Gastroesophageal sphincter (tissue), 4 donors: ENCODE measurements around the gene LRRC43. TPM values are rescaled to one million over a fixed set of nuclear protein-coding genes. Genes with fewer than 3 reads are reported as not detected.

ENCODE experiments used
- ATAC-seq: fragments of 150-250 bp; one replicate; pipeline ENCODE4 v1.9.1; 2016; ENCODE audit warnings: mild to moderate bottlenecking, moderate library complexity
- H3K27ac ChIP-seq, 4 donors: fragments of 200-600 bp; sonication (generic) in 3 of 4; 1 replicate in 3 of 4; 2 replicates in 1 of 4; pipeline ENCODE4 v1.5.1; 2016 to 2019
- H3K27me3 ChIP-seq: fragments of 200-600 bp; sonication (generic); one replicate; pipeline ENCODE4 v1.5.1; 2019
- H3K36me3 ChIP-seq, 2 donors: fragments of 200-600 bp; sonication (generic); one replicate each; pipeline ENCODE4 v1.5.1; 2019; ENCODE audit warnings: control low read depth in 1 of 2
- H3K4me1 ChIP-seq, 3 donors: fragments of 200-600 bp; sonication (generic); 1 replicate in 2 of 3; 2 replicates in 1 of 3; pipeline ENCODE4 v1.5.1; 2016 to 2019; ENCODE audit warnings: control low read depth in 2 of 3
- H3K4me3 ChIP-seq, 2 donors: fragments of 200-600 bp; sonication (generic); one replicate each; pipeline ENCODE4 v1.5.1; 2019; ENCODE audit warnings: mild to moderate bottlenecking in 1 of 2, moderate library complexity in 1 of 2
- H3K9me3 ChIP-seq, 3 donors: fragments of 200-600 bp; sonication (generic); one replicate each; pipeline ENCODE4 v1.5.1; 2017 to 2019; ENCODE audit warnings: control low read depth in 2 of 3
- CTCF ChIP-seq, 4 experiments: fragments of 200-600 bp in 2 of 4; fragments of 450-650 bp in 2 of 4; sonication (generic) in 1 of 4; IDR thresholded peaks; one replicate each; pipeline ENCODE4 v1.5.1; 2017 to 2019; ENCODE audit warnings: antibody characterized with exemption in 4 of 4, mild to moderate bottlenecking in 2 of 4, moderate library complexity in 2 of 4
- EP300 ChIP-seq: sonication (generic); formaldehyde crosslinking; IDR thresholded peaks from one replicate; pipeline ENCODE4 v1.6.1; 2017; ENCODE audit warnings: antibody characterized with exemption, mild to moderate bottlenecking
- POLR2A ChIP-seq, 2 donors: fragments of 450-650 bp; IDR thresholded peaks; one replicate each; pipeline ENCODE4 v1.6.1; 2017; ENCODE audit warnings: antibody characterized with exemption in 2 of 2, mild to moderate bottlenecking in 2 of 2, moderate library complexity in 1 of 2
- POLR2AphosphoS5 ChIP-seq: sonication (generic); formaldehyde crosslinking; IDR thresholded peaks from one replicate; pipeline ENCODE4 v1.6.1; 2017; ENCODE audit warnings: antibody characterized with exemption
- WGBS, 2 donors: methylation state at CpG; one replicate each; pipeline ENCODE4 v1.1.5; 2018; ENCODE audit warnings: low coverage in 1 of 2; 5-methylcytosine and 5-hydroxymethylcytosine counted together
- total RNA-seq, 4 donors: library from RNA; depleted of rRNA; stranded (reverse); fragments of >200 nt; gene quantifications; one replicate each; pipeline ENCODE4 v1.1.0, GENCODE V29; 2016

The LRRC43 gene
- total RNA-seq, 4 donors from 2014 or later: 1.5 to 9.8 (median 3.6) TPM

GRCh38 chr12:122145505-122146330, 37.2 kb upstream of the LRRC43 start:
- Histone ChIP-seq H3K36me3 (peaks cover 0 to 51% of the 10 kb centered on the region in 2 donors), H3K9me3 (no peaks in the 10 kb centered on the region), H3K4me1 (peaks cover 0 to 8% (median 0%) of the 10 kb centered on the region in 3 donors), H3K27ac (no peak overlapping the region), H3K4me3 (no peak overlapping the region), H3K27me3 (no peaks in the 10 kb centered on the region)
- 60 to 93% methylated on average over 1 to 3 of the region's 23 CpGs for WGBS, 2 donors
- no peak for ATAC-seq
- TF ChIP-seq CTCF (IDR thresholded peaks at IDR 0.05) (no peak), POLR2AphosphoS5 (no peak), POLR2A (IDR thresholded peaks at IDR 0.05) (no peak), EP300 (no peak)

GRCh38 chr12:122147514-122148290, 35.2 kb upstream of the LRRC43 start:
- 78 to 87% methylated on average over 6 to 9 of the region's 21 CpGs for WGBS, 2 donors
- Histone ChIP-seq H3K27me3 (no peaks in the 10 kb centered on the region), H3K36me3 (peaks cover 0 to 32% of the 10 kb centered on the region in 2 donors), H3K9me3 (no peaks in the 10 kb centered on the region), H3K4me3 (no peak overlapping the region), H3K4me1 (peaks cover 0 to 8% (median 0%) of the 10 kb centered on the region in 3 donors), H3K27ac (peak overlapping the region in 1 of 4 donors; percentile 3)
- TF ChIP-seq CTCF (IDR thresholded peaks at IDR 0.05): no peak
- no peak for TF ChIP-seq POLR2AphosphoS5
- TF ChIP-seq POLR2A (IDR thresholded peaks at IDR 0.05): no peak
- TF ChIP-seq EP300: no peak
- ATAC-seq: no peak

- no peaks in the 10 kb centered on the region for H3K27me3 ChIP-seq
- 32 to 60% methylated on average over 1 to 6 of the region's 6 CpGs for WGBS, 2 donors
- H3K4me3 ChIP-seq: no peak overlapping the region
- H3K9me3 ChIP-seq: no peaks in the 10 kb centered on the region
- TF ChIP-seq POLR2AphosphoS5 (peak; percentile 50), POLR2A (IDR thresholded peaks at IDR 0.05) (no peak), CTCF (IDR thresholded peaks at IDR 0.05) (no peak), EP300 (no peak)
- peak; percentile 30 for ATAC-seq
- H3K4me1 ChIP-seq: peaks cover 0 to 8% (median 0%) of the 10 kb centered on the region in 3 donors
- peak overlapping the region in 1 of 4 donors; percentile 3 for H3K27ac ChIP-seq
- peaks cover 0 to 22% of the 10 kb centered on the region in 2 donors for H3K36me3 ChIP-seq
Measured at GRCh38 chr12:122148657-122149056, 34.3 kb upstream of the LRRC43 start.

GRCh38 chr12:122150127-122150681, 32.7 kb upstream of the LRRC43 start:
- ATAC-seq: no peak
- no peaks in the 10 kb centered on the region for H3K9me3 ChIP-seq
- H3K4me3 ChIP-seq: no peak overlapping the region
- peaks cover 0 to 7% of the 10 kb centered on the region in 2 donors for H3K36me3 ChIP-seq
- H3K27ac ChIP-seq: no peak overlapping the region
- no peak for TF ChIP-seq CTCF (IDR thresholded peaks at IDR 0.05)
- no peak for TF ChIP-seq POLR2AphosphoS5
- no peak for TF ChIP-seq POLR2A (IDR thresholded peaks at IDR 0.05)
- TF ChIP-seq EP300: no peak
- H3K4me1 ChIP-seq: peaks cover 0 to 8% (median 0%) of the 10 kb centered on the region in 3 donors
- H3K27me3 ChIP-seq: no peaks in the 10 kb centered on the region
- WGBS, 2 donors: 60 to 77% methylated on average over 2 to 8 of the region's 8 CpGs
